Mesenchymal stem cell (in vitro differentiated cells and primary cell): ENCODE results near the gene ITLN1.

Experiments used
- DNase-seq: peaks from one replicate; pipeline ENCODE4 v3.0.0-alpha.2; 2013
- H2AFZ ChIP-seq: one replicate; pipeline ENCODE4 v1.6.1; 2013; ENCODE audit warnings: low read depth, mild to moderate bottlenecking, control low read depth, inconsistent platforms, low read length, moderate library complexity
- H2AK5ac ChIP-seq: 2 replicates; pipeline ENCODE4 v1.6.1; 2013; ENCODE audit warnings: low read length, moderate library complexity, mild to moderate bottlenecking, inconsistent platforms; ENCODE audit not compliant: severe bottlenecking
- H2BK120ac ChIP-seq: one replicate; pipeline ENCODE4 v1.6.1; 2013; ENCODE audit warnings: low read depth, mild to moderate bottlenecking, inconsistent platforms, low read length, moderate library complexity
- H2BK12ac ChIP-seq, 2 experiments: one replicate each; pipeline ENCODE4 v1.6.1; 2013; ENCODE audit warnings: inconsistent platforms in 2 of 2, low read length in 2 of 2, mild to moderate bottlenecking in 2 of 2, moderate library complexity in 2 of 2, control low read depth in 1 of 2
- H2BK15ac ChIP-seq: one replicate; pipeline ENCODE4 v1.6.1; 2013; ENCODE audit warnings: mild to moderate bottlenecking, low read depth, inconsistent platforms; ENCODE audit not compliant: poor library complexity, severe bottlenecking
- H2BK5ac ChIP-seq: 2 replicates; pipeline ENCODE4 v1.6.1; 2013; ENCODE audit warnings: low read depth, mild to moderate bottlenecking, low read length, control low read depth, inconsistent platforms; ENCODE audit not compliant: poor library complexity, severe bottlenecking
- H3K14ac ChIP-seq, 2 experiments: one replicate each; pipeline ENCODE4 v1.6.1; 2013; ENCODE audit warnings: inconsistent platforms in 2 of 2, low read length in 2 of 2, control low read depth in 1 of 2, mild to moderate bottlenecking in 1 of 2, moderate library complexity in 1 of 2
- H3K18ac ChIP-seq, 2 experiments: one replicate each; pipeline ENCODE4 v1.6.1; 2013; ENCODE audit warnings: inconsistent platforms in 2 of 2, low read length in 2 of 2, control low read depth in 1 of 2, low read depth in 1 of 2, mild to moderate bottlenecking in 1 of 2
- H3K23ac ChIP-seq, 2 experiments: one replicate each; pipeline ENCODE4 v1.6.1; 2013; ENCODE audit warnings: inconsistent platforms in 2 of 2, low read length in 2 of 2, mild to moderate bottlenecking in 2 of 2, moderate library complexity in 2 of 2, control low read depth in 1 of 2
- H3K27ac ChIP-seq: 2 replicates; pipeline ENCODE4 v1.5.1; 2013; ENCODE audit warnings: mild to moderate bottlenecking, moderate library complexity, low read length, control low read depth, inconsistent platforms; ENCODE audit not compliant: poor library complexity, severe bottlenecking
- H3K27me3 ChIP-seq, 2 experiments: 2 replicates each; pipeline versions ENCODE4 v1.6.1 to v1.7.0; 2013; ENCODE audit warnings: low read length in 2 of 2, mild to moderate bottlenecking in 2 of 2, moderate library complexity in 2 of 2, control low read depth in 1 of 2, inconsistent platforms in 1 of 2; ENCODE audit not compliant: control insufficient read depth in 1 of 2, insufficient read depth in 1 of 2
- H3K36me3 ChIP-seq, 2 experiments: 2 replicates each; pipeline versions ENCODE4 v1.6.1 to v1.7.0; 2013; ENCODE audit warnings: low read length in 2 of 2, control low read depth in 1 of 2, inconsistent platforms in 1 of 2, low read depth in 1 of 2, mild to moderate bottlenecking in 1 of 2; ENCODE audit not compliant: insufficient read depth in 2 of 2, control insufficient read depth in 1 of 2
- H3K4ac ChIP-seq, 2 experiments: one replicate each; pipeline ENCODE4 v1.6.1; 2013; ENCODE audit warnings: inconsistent platforms in 2 of 2, low read length in 2 of 2, mild to moderate bottlenecking in 2 of 2, moderate library complexity in 2 of 2, control low read depth in 1 of 2, low read depth in 1 of 2
- H3K4me1 ChIP-seq: 2 replicates; pipeline ENCODE4 v1.6.1; 2013; ENCODE audit warnings: low read depth, low read length, control low read depth; ENCODE audit not compliant: control insufficient read depth, insufficient read depth
- H3K4me2 ChIP-seq: 2 replicates; pipeline ENCODE4 v1.6.1; 2013; ENCODE audit warnings: low read length, mild to moderate bottlenecking, inconsistent platforms; ENCODE audit not compliant: poor library complexity, severe bottlenecking
- H3K4me3 ChIP-seq, 2 experiments: 2 replicates each; pipeline versions ENCODE4 v1.5.1 to v1.7.0; 2013; ENCODE audit warnings: low read length in 2 of 2, mild to moderate bottlenecking in 2 of 2, control low read depth in 1 of 2, low read depth in 1 of 2; ENCODE audit not compliant: insufficient read depth in 1 of 2
- H3K79me1 ChIP-seq: replicated peaks from 2 replicates; pipeline ENCODE4 v1.6.1; 2013; ENCODE audit warnings: mild to moderate bottlenecking, control low read depth, low read length, inconsistent platforms; ENCODE audit not compliant: poor library complexity, severe bottlenecking
- H3K9ac ChIP-seq: 2 replicates; pipeline ENCODE4 v1.7.0; 2013; ENCODE audit warnings: mild to moderate bottlenecking, low read length, moderate library complexity
- H3K9me3 ChIP-seq: 2 replicates; pipeline ENCODE4 v1.7.0; 2013; ENCODE audit warnings: mild to moderate bottlenecking, low read length; ENCODE audit not compliant: control insufficient read depth
- H4K8ac ChIP-seq: one replicate; pipeline ENCODE4 v1.6.1; 2013; ENCODE audit warnings: inconsistent platforms, mild to moderate bottlenecking, low read length, moderate library complexity
- H4K91ac ChIP-seq: one replicate; pipeline ENCODE4 v1.6.1; 2013; ENCODE audit warnings: mild to moderate bottlenecking, low read length, inconsistent platforms
- WGBS: methylation state at CpG from one replicate; pipeline ENCODE4 v1.1.7; 2013; ENCODE audit warnings: mixed read lengths; 5-methylcytosine and 5-hydroxymethylcytosine counted together

The ITLN1 gene

DNA sequence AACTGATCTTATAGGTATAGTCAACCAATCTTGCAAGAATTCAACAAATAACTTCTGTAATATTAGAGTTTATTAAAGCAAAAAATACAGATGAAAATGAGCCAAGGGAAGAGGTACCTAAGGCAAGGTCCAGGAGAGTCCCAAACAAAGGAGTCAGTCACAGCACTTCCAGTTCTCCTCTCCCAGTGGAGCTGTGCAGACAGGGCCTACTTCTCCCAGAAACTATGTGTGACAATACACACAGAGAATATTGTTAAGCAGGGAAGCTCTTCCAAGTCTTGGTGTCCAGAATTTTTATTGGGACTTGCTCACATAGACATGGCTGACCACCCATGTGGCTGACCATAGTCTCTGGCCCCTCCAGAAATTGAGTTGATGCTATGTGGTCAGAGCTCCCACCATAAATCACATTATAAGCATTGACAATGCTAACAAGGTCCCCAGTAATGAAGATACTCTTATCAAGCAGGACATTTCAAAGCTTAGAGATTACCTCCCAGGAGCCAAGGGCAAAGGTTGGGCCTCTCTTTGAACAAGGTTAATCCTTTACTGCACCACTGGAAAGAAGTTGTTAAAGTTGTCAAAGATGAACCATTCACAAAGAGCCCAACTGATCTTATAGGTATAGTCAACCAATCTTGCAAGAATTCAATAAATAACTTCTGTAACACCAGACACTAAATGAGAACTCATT lies 18.8 kb downstream of the ITLN1 start:
- H4K91ac ChIP-seq, result no peak overlapping the region
- no peak overlapping the region for H2AFZ ChIP-seq
- H3K4me3 ChIP-seq, result no peak overlapping the region
- no peaks in the 10 kb centered on the region for H3K4me1 ChIP-seq
- H2BK5ac ChIP-seq, result no peak overlapping the region
- H3K27me3 ChIP-seq, result peaks cover 0 to 6% of the 10 kb centered on the region in 2 experiments
- no peak overlapping the region for H3K14ac ChIP-seq
- no peak overlapping the region for H2BK12ac ChIP-seq
- no peak overlapping the region for H4K8ac ChIP-seq
- H3K23ac ChIP-seq, result no peak overlapping the region
- DNase-seq, result no peak
- H3K36me3 ChIP-seq, result no peaks in the 10 kb centered on the region
- no peak overlapping the region for H3K27ac ChIP-seq
- no peak overlapping the region for H2BK120ac ChIP-seq
- no peak overlapping the region for H2BK15ac ChIP-seq
- H3K9ac ChIP-seq, result no peak overlapping the region
- H3K18ac ChIP-seq, result no peak overlapping the region
- H3K9me3 ChIP-seq, result no peaks in the 10 kb centered on the region
- H3K79me1 ChIP-seq, result no peaks in the 10 kb centered on the region
- no peak overlapping the region for H3K4me2 ChIP-seq
- no peak overlapping the region for H3K4ac ChIP-seq
- no peak overlapping the region for H2AK5ac ChIP-seq

DNA sequence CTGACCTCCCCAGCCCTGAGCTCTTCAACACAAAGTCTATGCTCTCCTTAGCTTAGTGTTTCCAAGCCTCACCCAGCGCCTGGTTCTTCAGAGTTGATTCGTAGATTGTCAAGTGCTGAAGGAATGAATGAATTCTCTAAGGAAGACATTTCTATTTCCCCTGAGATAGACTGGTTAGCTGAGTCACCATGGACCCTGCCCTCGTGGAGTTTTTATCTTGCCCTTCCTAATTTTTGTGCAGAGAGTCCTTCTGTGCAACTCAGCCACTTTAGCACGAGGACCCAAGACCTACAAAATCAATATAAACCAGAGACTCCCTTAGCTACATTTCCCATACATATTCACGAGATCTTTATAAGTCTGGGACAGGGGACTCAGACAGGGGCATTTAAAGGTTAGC lies 19.6 kb downstream of the ITLN1 start:
- H2AFZ ChIP-seq, result no peak overlapping the region
- no peak overlapping the region for H3K4me2 ChIP-seq
- no peak overlapping the region for H3K27ac ChIP-seq
- no peak overlapping the region for H2BK5ac ChIP-seq
- no peaks in the 10 kb centered on the region for H3K4me1 ChIP-seq
- no peak overlapping the region for H2AK5ac ChIP-seq
- no peak overlapping the region for H3K23ac ChIP-seq
- no peak overlapping the region for H4K8ac ChIP-seq
- no peak overlapping the region for H2BK12ac ChIP-seq
- H3K27me3 ChIP-seq, result peaks cover 0 to 6% of the 10 kb centered on the region in 2 experiments
- no peak overlapping the region for H3K4ac ChIP-seq
- no peak overlapping the region for H4K91ac ChIP-seq
- H3K9me3 ChIP-seq, result no peaks in the 10 kb centered on the region
- no peak overlapping the region for H3K18ac ChIP-seq
- H2BK15ac ChIP-seq, result no peak overlapping the region
- 66% methylated on average over 4 of the region's 5 CpGs for WGBS
- H3K4me3 ChIP-seq, result no peak overlapping the region
- no peaks in the 10 kb centered on the region for H3K79me1 ChIP-seq
- H3K36me3 ChIP-seq, result no peaks in the 10 kb centered on the region
- no peak overlapping the region for H3K9ac ChIP-seq
- DNase-seq, result no peak
- no peak overlapping the region for H3K14ac ChIP-seq
- no peak overlapping the region for H2BK120ac ChIP-seq

DNA sequence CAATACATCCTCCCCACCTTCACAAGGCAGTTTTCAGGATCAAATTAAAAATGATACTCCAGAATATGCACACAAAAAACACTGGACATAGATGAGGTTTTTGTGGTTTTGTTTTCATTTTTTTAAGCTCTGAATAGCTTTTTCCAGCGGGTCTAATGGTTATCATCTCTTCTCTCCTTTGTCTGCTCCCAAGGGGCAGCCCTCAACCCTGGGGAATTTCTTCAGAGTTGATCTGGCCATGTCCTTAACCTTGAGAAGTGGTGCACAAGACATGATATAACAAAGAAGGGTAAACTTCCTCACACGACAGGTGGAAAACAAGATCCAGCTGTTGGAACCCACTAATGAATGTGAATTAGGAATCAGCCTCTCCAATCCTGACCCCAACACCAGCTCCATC lies 20.8 kb downstream of the ITLN1 start:
- no peak overlapping the region for H3K4me2 ChIP-seq
- H3K9me3 ChIP-seq, result no peaks in the 10 kb centered on the region
- no peak overlapping the region for H2AFZ ChIP-seq
- no peak overlapping the region for H3K4ac ChIP-seq
- 93% methylated on average over 2 of the region's 2 CpGs for WGBS
- peaks cover 0 to 6% of the 10 kb centered on the region in 2 experiments for H3K27me3 ChIP-seq
- no peak overlapping the region for H2BK5ac ChIP-seq
- H3K18ac ChIP-seq, result no peak overlapping the region
- H2BK120ac ChIP-seq, result no peak overlapping the region
- H4K91ac ChIP-seq, result no peak overlapping the region
- H2BK12ac ChIP-seq, result no peak overlapping the region
- H3K14ac ChIP-seq, result no peak overlapping the region
- no peaks in the 10 kb centered on the region for H3K79me1 ChIP-seq
- H4K8ac ChIP-seq, result no peak overlapping the region
- no peak overlapping the region for H3K23ac ChIP-seq
- DNase-seq, result no peak
- H3K4me1 ChIP-seq, result no peaks in the 10 kb centered on the region
- H3K9ac ChIP-seq, result no peak overlapping the region
- H3K36me3 ChIP-seq, result no peaks in the 10 kb centered on the region
- no peak overlapping the region for H3K27ac ChIP-seq
- H3K4me3 ChIP-seq, result no peak overlapping the region
- H2BK15ac ChIP-seq, result no peak overlapping the region
- H2AK5ac ChIP-seq, result no peak overlapping the region

DNA sequence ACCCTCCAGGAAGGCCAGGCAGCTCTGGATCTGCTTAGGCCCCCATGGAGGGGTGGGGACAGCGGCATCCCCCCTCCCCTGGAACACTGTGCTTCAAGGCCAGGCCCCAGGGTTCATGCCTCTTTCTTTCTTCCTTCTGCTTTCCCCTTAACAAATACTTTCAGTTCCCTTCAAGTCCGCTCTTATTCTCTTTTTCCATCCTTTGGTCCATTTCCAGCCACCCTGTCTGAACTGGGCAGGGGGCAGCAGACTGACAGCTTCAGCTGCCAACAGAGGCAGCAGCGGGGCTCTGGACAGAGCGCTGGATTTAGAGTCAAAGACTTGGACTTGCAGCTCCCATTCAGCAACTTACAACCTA lies 21.2 kb downstream of the ITLN1 start:
- Histone ChIP-seq H3K4me1 (no peaks in the 10 kb centered on the region), H3K18ac (no peak overlapping the region), H3K4ac (no peak overlapping the region), H2BK15ac (no peak overlapping the region), H2AK5ac (no peak overlapping the region), H3K36me3 (no peaks in the 10 kb centered on the region), H3K9ac (no peak overlapping the region), H3K4me2 (no peak overlapping the region), H3K27ac (no peak overlapping the region), H3K27me3 (peaks cover 0 to 6% of the 10 kb centered on the region in 2 experiments), H4K8ac (no peak overlapping the region), H3K23ac (no peak overlapping the region), H2BK5ac (no peak overlapping the region), H2BK120ac (no peak overlapping the region), H2AFZ (no peak overlapping the region), H4K91ac (no peak overlapping the region), H3K14ac (no peak overlapping the region), H3K9me3 (no peaks in the 10 kb centered on the region), H2BK12ac (no peak overlapping the region), H3K79me1 (no peaks in the 10 kb centered on the region), H3K4me3 (no peak overlapping the region)
- WGBS, result 81% methylated on average over 4 of the region's 4 CpGs
- no peak for DNase-seq
